ENCODE measurements around the gene TBL3.

The TBL3 gene

GRCh38 chr16:1965396-1966001 is 6.4 kb upstream of the TBL3 start:
- no peak for DNase-seq

GRCh38 chr16:1966460-1966859 is 5.4 kb upstream of the TBL3 start, which contains the start of gene RNF151:
TSS of gene RNF151 (plus strand) at chr16:1966856. CDS start at chr16:1966882, 26 bp downstream.
- no peak for DNase-seq

- DNase-seq: no peak
Observed at GRCh38 chr16:1968146-1968953, 3.5 kb upstream of the TBL3 start.

- no peak for DNase-seq
Observed at GRCh38 chr16:1972490-1972877, 631 bp downstream of the TBL3 start.

GRCh38 chr16:1973461-1974156 is 1.8 kb downstream of the TBL3 start:
- no peak for DNase-seq

GRCh38 chr16:1974157-1975070 is 2.6 kb downstream of the TBL3 start:
- DNase-seq: no peak

GRCh38 chr16:1975432-1976215 is 3.8 kb downstream of the TBL3 start:
- no peak for DNase-seq

GRCh38 chr16:1976216-1976520 is 4.3 kb downstream of the TBL3 start:
- DNase-seq: no peak

GRCh38 chr16:1976951-1977874 is 5.4 kb downstream of the TBL3 start:
- DNase-seq: no peak

GRCh38 chr16:1977875-1978268 is 6.0 kb downstream of the TBL3 start:
- DNase-seq: no peak

- DNase-seq: no peak
Observed at GRCh38 chr16:1978476-1979120, 6.7 kb downstream of the TBL3 start.

GRCh38 chr16:1979271-1980029 is 7.6 kb downstream of the TBL3 start:
- DNase-seq: no peak

- DNase-seq: no peak
Observed at GRCh38 chr16:1980030-1980769, 8.3 kb downstream of the TBL3 start.

GRCh38 chr16:1980770-1981087 is 8.9 kb downstream of the TBL3 start:
- DNase-seq: no peak

GRCh38 chr16:1981398-1981836 is 9.6 kb downstream of the TBL3 start, which contains the start of gene NOXO1:
TSS of gene NOXO1 (minus strand) at chr16:1981469. CDS start at chr16:1981179, 290 bp downstream.
- no peak for DNase-seq

- no peak for DNase-seq
Observed at GRCh38 chr16:1982013-1982433, 10.2 kb downstream of the TBL3 start.

- DNase-seq: no peak
Observed at GRCh38 chr16:1982991-1983543, 11.2 kb downstream of the TBL3 start.

Measured in T-helper 9 cell (primary cell).